Endothelial cell of hepatic sinusoid (primary cell): ENCODE results near the gene TMEM270.
"Not testable (repeated sequence)": the region's sequence is repeated elsewhere in the genome, so short reads cannot be mapped to it uniquely, and the experiment has no call there.

Source experiments
- in situ Hi-C: cut with HindIII; loops from 2 replicates; pipeline ENCODE4 v1.10.0; 2017; ENCODE audit warnings: low sequenced_read_pairs

TMEM270 gene

DNA sequence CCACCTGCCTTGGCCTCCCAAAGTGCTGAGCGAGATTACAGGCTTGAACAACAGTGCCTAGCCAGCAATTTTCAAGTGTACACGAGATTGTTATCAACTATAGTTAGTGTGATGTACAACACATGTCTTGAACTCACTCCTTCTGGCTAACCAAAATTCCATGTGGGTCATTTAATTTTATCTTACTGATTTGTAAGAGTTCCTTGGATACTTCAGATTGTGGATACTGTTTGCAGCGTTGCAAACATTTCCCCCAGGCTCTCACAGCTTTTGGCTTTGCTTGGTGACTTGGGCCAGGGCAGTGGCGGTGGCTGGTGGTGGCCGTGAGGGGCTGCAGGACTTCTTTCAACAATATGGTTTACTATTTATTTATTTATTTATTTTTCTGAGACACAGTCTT is 8.5 kb upstream of the TMEM270 start:
- in situ Hi-C loops, result no loop called here

DNA sequence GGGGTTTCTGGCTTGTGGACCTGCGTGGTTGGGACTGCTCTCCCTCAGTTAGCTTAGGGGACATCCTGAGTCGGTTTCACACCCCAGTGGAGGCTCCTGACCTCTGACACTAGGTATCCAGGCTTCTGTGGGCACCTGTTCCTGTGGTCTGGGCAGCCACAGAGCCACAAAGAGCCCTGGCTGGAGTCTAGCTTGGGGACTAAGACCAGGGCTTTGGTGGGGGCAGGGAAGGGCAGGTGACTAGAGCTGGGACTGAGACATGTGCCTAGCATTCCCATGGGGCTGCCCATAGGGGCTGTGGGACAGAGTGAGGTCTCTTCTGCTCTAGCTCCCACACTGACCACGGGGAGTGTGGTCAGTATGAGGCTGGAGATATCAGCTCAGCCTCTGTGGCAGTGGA is 4.0 kb upstream of the TMEM270 start:
- in situ Hi-C loops, result no loop called here

DNA sequence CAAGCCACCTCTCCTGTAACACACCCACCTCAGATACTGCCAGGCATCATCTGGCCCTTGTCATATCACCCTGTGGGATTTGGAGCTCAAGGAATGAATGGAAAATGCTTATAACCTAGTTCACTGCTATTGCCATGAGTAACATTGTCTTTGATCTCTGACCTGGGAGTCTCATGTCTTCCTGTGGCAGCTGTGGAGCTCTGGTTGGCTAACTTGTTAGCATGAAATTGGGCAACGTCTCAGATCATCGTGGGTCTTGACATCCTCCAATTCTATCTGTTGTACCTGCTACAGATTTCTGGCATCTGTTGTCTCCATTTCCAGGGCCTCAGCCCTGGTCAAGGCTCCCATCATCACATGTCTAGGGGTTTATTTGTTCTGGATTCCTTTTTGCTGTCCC is 2.2 kb upstream of the TMEM270 start:
- in situ Hi-C loops, result no loop called here

DNA sequence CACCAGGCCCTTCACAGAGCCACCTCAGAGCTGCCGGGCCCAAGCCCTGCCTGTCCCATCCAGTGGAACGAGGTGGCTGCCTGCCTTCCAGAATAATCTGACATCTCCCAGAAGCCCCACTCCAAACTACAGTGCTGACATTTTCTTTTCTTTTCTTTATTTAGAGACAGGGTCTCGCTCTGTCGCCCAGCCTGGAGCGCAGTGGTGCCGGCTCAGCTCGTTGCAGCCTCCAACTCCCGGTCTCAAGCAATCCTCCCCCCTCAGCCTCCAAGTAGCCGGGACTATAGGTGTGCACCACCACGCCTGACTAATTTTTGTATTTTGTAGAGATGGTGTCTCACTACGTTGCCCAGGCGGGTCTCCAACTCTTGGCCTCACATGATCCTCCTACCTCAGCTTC is 346 bp downstream of the TMEM270 start:
- in situ Hi-C loops, result no loop called here

DNA sequence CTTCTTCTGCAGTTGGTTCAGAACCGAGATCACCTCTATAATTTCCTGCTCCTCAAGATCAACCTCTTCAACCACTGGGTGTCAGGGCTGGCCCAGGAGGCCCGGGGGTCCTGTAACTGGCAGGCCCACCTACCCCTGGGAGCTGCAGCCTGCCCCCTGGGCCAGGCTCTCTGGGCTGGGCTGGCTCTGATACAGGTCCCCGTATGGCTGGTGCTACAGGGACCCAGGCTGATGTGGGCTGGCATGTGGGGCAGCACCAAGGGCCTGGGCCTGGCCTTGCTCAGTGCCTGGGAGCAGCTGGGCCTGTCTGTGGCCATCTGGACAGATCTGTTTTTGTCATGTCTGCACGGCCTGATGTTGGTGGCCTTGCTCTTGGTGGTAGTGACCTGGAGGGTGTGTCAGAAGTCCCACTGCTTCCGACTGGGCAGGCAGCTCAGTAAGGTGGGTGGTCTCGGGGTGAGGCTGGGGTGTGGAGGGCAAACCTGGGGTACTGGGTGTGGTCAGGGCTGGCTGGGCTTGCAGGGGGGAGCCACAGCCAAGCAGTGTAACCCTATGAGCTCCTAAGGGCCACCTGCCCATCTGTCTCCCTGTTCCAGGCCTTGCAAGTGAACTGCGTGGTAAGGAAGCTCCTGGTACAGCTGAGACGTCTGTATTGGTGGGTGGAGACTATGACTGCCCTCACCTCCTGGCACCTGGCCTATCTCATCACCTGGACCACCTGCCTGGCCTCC is 4.2 kb downstream of the TMEM270 start:
- in situ Hi-C loops, result loop anchor here (5.0 kb wide), 1 partner anchor 58 kb away; no protein-coding TSS in a partner anchor

DNA sequence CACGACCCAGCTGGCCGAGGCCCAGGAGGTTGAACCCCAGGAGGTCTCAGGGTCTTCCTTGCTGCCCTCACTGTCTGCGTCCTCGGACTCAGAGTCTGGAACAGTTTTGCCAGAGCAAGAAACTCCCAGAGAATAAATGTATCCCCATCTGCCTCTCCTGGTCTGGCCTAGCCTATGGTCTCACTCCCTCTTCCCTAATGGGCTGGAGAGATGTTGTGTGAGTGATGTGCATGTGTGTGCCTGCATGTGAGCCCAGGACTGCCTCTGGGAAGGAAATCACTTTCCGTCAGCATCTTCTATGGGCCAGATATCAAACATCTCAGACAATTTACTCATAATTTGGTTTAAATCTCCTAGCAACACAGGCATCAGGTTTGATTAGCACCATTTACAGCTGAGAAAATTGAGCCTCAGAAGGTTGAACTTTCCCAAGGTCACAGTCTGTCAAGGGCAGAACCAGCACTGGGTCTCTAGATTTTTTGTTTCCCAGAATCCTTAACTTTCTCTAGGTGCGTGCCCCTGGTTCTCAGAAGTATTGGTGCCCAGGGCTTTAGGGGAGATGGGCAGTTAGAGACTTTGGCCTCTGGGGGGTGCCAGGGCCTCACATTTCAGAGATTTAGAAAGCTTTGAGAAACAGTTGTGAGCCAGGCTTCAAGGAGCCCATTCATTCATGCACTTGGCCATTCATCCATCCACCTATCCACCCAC is 4.9 kb downstream of the TMEM270 start:
- in situ Hi-C loops, result loop anchor here (5.0 kb wide), 1 partner anchor 59 kb away; no protein-coding TSS in a partner anchor

DNA sequence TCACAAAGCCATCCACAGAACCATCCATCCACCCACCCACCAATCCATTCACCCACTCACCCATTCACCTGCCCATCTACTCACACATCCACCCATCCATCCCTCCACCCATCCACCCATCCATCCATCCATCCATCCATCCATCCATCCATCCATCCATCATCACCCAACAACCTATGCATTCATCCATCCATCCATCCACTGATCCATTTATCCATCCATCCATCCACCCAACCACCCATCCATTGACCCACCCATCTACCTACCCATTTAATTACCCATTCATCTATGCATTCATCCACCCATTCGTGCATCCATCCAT is 5.4 kb downstream of the TMEM270 start:
- in situ Hi-C loops, result loop anchor here (5.0 kb wide), 1 partner anchor 59 kb away; no protein-coding TSS in a partner anchor

DNA sequence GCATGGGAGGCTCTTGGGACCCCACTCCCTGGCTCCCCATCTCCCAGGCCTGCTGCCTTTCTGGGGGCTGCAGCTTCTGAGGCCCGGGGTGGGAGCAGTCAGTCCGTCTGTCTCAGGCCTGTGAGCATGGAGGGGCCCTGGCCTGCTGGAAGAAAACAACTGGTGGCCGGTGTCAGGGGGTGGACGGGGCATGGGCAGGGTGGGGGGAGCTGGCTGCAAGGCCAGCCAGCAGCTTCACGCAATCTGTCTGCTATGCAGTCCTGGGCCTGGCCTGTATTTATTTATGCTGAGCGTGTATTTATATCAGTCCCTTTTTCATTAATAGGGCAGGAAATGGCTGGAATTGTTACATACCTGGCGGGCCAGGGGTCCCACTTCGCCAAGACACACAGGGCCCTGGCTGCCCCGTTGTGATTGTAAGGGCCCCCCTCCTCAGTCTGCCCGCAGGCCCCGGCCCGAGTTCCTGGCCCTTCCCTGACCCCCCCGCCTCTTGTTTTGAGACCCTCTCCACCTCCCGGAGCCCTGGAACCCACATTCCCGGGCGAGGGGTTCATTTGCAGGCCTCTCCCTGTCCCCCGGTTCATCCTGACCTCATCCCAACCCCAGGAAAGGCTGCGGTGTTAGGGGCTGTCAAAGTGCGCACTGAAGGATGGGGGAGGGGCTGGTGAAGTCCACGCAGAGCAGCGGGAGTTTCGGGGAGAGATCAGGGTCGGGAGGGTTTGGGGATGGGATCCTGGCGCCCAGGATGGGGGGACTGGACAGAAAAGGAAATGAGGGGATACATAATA is 8.2 kb downstream of the TMEM270 start:
- in situ Hi-C loops, result loop anchor here (5.0 kb wide), 1 partner anchor 62 kb away; no protein-coding TSS in a partner anchor

DNA sequence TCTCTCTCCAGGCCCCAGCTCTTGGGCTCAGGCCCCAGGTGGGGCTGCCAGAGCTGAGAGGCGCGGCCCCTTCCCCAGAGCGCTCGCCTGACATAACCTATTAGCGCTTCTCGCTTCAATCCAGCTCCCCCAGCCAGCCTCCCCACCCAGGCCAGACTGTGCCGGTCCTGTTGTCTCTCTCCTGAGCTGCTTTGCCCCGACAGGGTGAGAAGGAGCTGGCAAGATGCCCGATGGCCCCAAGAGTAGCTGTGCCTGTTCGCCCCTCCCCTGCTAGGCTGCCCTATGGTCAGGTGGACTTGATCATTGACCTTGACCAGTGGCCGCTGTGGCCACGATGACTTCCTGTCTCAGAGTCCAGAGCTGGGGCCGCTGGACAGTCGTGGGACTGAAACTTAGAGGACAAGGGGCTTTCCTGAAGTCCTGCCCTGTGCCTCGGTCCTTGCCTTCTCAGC is 9.1 kb downstream of the TMEM270 start:
- in situ Hi-C loops, result loop anchor here (5.0 kb wide), 1 partner anchor 132 kb away; no protein-coding TSS in a partner anchor

DNA sequence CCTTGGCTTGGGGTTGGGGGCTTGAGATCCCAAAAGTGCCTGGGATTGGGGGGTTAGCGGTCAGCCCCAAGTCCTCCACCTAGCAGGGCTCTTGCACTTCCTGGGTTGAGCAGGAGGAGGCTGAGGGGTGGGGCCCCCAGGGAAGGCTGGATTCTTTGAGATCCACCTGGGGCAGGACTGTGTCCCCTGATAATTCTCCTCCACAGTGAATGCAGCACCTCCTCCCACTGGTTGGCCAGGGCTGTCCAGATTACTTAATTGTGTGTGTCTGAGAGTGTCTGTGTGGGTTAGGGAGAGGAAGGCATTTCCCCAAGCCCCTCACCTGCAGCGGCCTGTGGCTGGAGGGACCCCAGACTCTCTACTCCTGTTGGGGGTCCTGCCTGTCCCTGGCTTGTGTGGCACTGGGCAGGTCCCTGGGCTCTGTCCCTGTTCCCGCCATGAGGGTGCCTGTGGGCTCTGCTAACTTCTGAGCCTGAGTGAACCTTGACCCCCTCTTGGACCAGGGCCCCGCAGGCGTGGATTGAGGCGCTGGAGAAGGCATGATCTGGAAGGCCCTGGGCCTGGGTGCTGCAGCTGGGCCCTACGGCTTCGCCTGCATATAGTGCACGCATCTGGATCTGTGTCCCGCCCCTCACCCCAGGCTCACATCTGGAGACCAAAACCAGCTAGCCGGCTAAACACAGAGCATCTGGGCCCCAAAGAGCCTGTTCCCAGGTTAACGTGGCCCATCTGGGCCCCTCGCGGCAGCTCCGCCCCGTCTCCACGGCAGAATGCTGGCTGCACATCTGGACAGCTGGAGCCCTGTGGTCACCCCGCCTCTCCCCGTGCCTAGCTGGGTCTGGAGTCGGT is 10.4 kb downstream of the TMEM270 start:
- in situ Hi-C loops, result loop anchor here (5.0 kb wide), 1 partner anchor 131 kb away; no protein-coding TSS in a partner anchor

DNA sequence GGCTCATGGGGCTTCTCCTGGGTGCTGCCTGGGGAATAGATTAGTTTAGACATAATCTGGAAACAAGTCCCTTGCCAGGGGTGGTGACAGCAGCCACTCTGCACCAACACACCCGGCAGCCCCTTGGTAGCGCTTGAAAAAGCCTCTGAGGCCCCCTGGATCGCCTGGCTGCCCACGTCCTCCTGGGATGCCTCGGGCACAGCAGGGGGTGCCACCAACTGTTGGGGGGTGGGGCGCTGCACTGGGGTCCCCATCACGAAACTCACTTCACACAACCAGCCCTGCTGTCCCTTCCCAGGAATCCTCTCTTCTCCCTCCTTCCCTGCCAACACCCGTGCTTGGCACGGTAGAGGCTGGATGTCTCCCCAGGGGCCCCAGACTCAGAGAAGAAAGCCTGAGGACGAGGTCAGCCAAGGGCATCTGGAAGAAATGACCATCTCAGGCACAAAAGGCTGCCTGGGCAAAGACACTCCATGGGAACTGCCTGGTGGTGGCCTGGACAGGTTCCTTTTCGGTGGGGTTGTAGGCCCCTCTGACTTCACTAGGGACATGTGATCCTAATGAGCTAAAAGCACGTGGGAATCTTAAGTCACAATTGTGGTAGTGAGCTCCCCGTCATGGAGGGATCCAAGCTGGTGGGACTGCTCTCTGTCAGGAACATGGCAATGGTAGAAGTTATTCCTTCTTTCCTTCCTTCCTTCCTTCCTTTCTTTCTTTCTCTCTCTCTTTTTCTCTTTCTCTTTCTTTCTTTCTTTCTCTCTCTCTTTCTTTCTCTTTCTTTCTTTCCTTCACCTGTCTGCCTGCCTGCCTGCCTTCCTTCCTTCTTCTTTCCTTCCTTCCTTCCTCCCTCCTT is 11.3 kb downstream of the TMEM270 start:
- in situ Hi-C loops, result loop anchor here (5.0 kb wide), 1 partner anchor 130 kb away; no protein-coding TSS in a partner anchor

DNA sequence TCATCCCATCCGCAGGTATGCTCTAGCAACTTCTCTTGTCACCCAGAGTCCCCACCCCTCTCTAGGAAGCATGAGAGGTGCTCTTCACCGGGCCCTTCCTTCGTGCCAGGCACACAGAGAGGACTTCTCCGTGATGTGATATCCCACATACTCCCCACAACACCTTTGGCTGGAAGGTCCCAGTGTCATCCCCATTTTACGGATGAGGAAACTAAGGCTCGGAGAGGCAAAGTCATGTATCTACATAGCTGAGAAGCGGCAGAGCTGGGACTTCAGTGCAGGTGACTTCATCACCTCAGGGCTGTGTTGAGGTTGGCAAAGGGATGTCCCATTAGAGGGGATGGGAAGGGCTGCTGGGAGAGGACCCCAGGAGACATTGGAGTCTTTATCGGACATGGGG is 15.4 kb downstream of the TMEM270 start:
- in situ Hi-C loops, result no loop called here

DNA sequence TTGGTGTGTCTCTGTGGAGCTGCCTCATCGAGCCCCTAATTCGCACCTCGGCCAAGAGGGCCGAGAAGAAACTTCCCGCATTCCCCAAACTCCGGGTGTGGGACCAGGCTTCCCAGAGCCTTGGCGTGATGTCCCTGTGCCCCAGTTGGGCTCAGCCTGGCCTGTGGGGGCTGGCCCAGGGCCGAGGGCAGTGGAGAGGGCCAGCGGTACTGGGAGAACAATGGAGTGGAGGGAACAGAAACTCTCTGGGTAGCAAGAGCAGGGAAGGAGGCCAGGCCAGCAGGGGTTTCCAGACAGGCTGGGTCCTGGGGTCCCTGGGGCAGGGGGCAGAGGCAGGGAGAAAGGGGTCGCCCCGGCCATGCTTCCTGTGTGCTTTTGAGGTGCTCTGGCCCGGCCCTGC is 16.0 kb downstream of the TMEM270 start:
- in situ Hi-C loops, result no loop called here

DNA sequence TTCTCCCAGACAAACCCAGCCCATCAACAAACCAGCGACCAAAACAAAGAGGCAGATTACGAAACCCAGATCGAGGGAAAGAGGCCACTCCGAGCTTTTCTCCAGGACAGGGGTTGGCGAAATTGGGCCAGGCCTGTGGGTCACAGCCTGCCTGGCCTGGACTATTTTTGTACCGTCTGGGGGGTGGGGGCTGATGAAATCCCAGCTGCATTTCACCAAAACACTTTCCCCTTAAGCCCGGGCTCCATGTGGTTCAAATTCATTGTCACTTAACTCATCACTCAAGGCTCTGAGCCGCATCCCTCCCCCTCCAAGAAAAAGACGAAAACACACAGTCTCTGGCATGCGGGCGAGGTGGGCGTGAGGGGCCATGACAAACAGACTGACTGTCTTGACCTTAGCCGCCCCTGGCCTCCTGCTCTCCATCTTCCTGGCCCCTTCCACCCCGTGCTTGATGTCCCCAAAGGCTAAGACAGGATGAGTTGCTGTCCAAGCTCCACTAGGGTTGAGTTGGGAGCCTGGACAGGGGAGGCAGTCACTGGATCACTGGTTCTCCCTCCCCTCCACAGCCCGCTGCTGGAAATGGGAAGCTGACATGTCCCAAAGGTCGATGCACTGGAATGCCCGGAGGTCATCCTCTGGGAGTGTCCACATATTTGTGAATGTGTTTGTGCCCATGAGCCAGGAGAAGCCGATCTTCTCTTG is 19.2 kb downstream of the TMEM270 start:
- in situ Hi-C loops, result no loop called here

DNA sequence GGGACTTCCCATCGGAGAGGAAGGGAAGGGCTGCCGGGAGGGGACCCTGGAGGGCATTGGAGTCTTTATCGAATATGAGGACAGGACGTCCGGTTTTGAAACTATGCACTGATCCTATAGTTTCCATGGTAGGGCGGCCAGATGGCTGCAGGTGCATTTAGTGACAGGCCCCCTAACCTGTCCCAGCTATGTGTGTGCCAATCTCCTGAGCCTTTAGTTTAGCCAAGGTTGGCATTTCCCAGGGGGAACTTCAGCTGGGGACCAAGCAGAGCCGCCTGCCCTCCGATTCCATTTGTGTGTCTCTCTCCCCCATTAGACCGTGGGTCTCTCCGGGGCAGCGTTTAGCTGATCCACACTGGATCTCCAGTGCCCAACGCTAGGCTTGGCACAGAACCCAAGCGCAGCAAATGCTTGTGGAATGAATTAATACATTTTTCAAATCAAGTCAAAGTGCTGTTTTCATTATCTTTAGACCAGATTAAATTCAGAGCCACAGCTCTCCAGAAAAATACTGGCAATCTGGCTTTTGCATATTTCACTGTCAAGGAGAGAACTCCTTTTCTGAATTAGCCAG is 19.9 kb downstream of the TMEM270 start:
- in situ Hi-C loops, result no loop called here

DNA sequence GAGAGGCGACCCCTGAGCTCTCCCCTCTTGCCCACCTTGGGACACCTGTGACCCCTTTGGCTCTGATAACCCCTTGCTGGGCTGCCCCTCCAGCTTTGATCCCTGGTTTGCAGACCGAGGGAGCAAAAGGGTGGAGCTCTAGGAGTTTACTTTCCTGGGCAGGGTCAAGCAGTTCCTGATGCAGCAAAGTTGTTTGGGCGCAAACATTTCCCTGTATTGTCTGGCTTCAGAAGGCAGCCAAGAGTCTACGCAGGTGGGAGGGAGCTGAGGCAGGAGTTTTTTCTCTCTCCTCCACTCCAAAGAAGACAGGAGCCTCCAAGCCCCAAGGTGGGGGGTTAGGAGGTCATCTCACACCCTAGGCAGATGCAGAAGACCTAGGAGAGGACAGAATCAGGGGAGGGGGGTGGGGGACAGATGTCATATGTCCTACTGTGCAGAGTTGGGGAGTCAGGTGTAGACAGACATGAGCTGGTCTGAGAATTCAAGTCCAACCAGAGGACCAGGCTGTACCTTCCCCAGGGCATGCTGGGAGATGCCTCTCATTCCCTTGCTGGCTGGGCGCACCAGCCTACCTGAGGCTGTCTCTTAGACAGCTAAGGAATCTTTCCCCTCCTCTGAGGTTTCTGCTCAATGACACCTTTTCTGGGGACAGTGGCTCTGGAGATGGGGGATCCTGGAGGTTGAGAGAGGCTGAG is 20.5 kb downstream of the TMEM270 start:
- in situ Hi-C loops, result no loop called here

DNA sequence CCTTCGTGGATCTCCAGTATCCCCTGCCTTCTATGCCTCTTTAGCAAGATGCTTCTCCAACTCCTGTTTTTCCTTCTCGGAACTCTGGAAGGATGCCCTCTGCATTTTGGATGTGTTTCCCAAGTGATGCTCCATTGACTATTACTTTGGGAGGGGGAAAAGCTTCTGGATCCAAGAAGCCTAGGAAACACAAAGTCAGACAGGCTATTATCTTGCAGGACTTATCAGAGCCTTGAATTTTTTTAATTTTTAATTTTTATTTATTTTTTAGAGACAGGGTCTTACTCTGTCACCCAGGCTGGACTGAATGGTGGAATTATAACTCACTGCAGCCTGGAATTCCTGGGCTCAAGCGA is 21.1 kb downstream of the TMEM270 start:
- in situ Hi-C loops, result no loop called here

DNA sequence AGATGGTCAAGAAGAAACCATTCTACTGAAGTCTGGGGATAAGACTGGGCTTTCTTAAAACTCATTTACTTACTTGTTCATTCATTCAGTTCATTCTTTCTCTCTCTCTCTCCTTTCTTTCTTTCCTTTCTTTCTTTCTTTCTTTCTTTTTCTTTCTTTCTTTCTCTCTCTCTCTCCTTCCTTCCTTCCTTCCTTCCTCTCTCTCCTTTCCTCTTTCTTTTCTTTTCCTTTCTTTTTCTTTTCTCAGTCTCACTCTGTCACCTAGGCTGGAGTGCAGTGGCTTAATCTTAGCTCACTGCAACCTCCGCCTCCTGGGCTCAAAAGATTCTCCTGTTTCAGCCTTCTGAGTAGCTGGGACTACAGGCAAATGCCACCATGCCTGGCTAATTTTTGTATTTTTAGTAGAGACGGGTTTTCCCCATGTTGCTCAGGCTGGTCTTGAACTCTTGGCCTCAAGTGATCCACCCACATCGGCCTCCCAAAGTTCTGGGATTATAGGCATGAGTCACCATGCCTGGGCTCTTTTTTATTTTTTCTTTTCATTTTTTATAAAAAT is 24.0 kb downstream of the TMEM270 start:
- in situ Hi-C loops, result not testable (repeated sequence)
